ENCODE results near the gene PGA4. TPM values are rescaled to one million over a fixed set of nuclear protein-coding genes. Genes with fewer than 3 reads are reported as not detected.
"Not testable (repeated sequence)": the region's sequence is repeated elsewhere in the genome, so short reads cannot be mapped to it uniquely, and the experiment has no call there.

Gene PGA4
- total RNA-seq, 4 donors from 2014 or later = 1.6 to 25.4 TPM; not detected in 2

DNA sequence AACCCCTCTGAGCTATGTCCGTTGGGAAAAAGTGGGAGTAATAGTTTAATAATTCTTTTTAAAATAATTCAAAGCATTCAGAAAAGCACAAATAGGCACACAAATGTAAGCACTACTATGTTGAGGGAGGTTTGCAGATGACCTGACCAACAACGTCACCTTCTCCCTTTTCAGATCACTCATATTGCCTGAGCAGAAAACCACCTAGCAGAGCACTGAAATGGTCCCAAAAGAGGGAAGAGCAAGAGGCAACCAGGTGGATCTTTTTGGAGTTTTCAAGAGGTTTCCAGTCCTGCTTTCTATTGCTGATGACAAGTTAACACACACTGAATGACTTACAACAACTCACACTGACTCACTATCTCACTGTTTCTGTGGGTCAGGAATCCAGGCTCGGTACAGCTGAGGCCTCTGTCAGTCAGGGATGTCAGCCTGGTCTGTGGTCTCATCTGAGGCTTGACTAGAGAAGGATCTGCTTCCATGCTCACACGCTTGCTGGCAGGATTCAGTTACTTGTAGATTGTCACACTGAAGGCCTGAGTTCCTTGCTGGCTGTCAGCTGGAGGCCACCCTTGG is 23.1 kb upstream of the PGA4 start:
- no peak for TF ChIP-seq EP300 (IDR thresholded peaks at IDR 0.05; ENCODE audit: low read depth)
- no peak for TF ChIP-seq POLR2AphosphoS5 (IDR thresholded peaks at IDR 0.05)
- TF ChIP-seq, protein P1, sequence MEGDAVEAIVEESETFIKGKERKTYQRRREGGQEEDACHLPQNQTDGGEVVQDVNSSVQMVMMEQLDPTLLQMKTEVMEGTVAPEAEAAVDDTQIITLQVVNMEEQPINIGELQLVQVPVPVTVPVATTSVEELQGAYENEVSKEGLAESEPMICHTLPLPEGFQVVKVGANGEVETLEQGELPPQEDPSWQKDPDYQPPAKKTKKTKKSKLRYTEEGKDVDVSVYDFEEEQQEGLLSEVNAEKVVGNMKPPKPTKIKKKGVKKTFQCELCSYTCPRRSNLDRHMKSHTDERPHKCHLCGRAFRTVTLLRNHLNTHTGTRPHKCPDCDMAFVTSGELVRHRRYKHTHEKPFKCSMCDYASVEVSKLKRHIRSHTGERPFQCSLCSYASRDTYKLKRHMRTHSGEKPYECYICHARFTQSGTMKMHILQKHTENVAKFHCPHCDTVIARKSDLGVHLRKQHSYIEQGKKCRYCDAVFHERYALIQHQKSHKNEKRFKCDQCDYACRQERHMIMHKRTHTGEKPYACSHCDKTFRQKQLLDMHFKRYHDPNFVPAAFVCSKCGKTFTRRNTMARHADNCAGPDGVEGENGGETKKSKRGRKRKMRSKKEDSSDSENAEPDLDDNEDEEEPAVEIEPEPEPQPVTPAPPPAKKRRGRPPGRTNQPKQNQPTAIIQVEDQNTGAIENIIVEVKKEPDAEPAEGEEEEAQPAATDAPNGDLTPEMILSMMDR (IDR thresholded peaks at IDR 0.05) = no peak
- TF ChIP-seq POLR2A (IDR thresholded peaks at IDR 0.05) = no peak
- Histone ChIP-seq H3K4me3 (no peak overlapping the region), H3K4me1 (no peaks in the 10 kb centered on the region), H3K9me3 (peaks cover 0 to 3% of the 10 kb centered on the region in 2 donors), H3K27ac (no peak overlapping the region), H3K36me3 (no peaks in the 10 kb centered on the region), H3K27me3 (peaks cover 7% of the 10 kb centered on the region)
- DNase-seq = no peak
- in situ Hi-C loops (cut with MboI; ENCODE audit: low pct_ligation_motif_present in 1 of 4, low pct_unique_long_range_greater_than_20kb in 1 of 4, low sequenced_read_pairs in 3 of 4) = loop anchor here in 1 of 4 donors (25.0 kb wide), 1 partner anchor 362 kb away; the partner anchor contains the start of gene CCDC86
- intact Hi-C loops (cut with DNase I; ENCODE audit: low total_unique reads) = no loop called here
- 63 to 86% methylated on average over 1 to 4 of the region's 4 CpGs for WGBS, 2 donors (ENCODE audit: low coverage in 1 of 2)

GRCh38 chr11:61201476-61201875 is 20.7 kb upstream of the PGA4 start:
- peaks cover 0 to 3% of the 10 kb centered on the region in 2 donors for H3K9me3 ChIP-seq
- no peaks in the 10 kb centered on the region for H3K4me1 ChIP-seq
- intact Hi-C loops (cut with DNase I; ENCODE audit: low total_unique reads) = no loop called here
- DNase-seq = no peak
- TF ChIP-seq POLR2A (IDR thresholded peaks at IDR 0.05) (no peak), EP300 (IDR thresholded peaks at IDR 0.05; ENCODE audit: low read depth) (no peak), POLR2AphosphoS5 (IDR thresholded peaks at IDR 0.05) (no peak)
- TF ChIP-seq, protein P1 (IDR thresholded peaks at IDR 0.05) = no peak
- H3K4me3 ChIP-seq = no peak overlapping the region
- H3K36me3 ChIP-seq = no peaks in the 10 kb centered on the region
- in situ Hi-C loops (cut with MboI; ENCODE audit: low pct_ligation_motif_present in 1 of 4, low pct_unique_long_range_greater_than_20kb in 1 of 4, low sequenced_read_pairs in 3 of 4) = no loop called here
- WGBS, 2 donors (ENCODE audit: low coverage in 1 of 2) = 60 to 87% methylated on average over 1 to 12 of the region's 14 CpGs
- no peak overlapping the region for H3K27ac ChIP-seq
- peaks cover 4% of the 10 kb centered on the region for H3K27me3 ChIP-seq

GRCh38 chr11:61202950-61203746 is 19.0 kb upstream of the PGA4 start, which contains the start of gene PGA3:
PGA3 (plus strand) TSS chr11:61203515; CDS start chr11:61203565, 50 bp downstream.
- intact Hi-C loops (cut with DNase I; ENCODE audit: low total_unique reads); H3K4me1 ChIP-seq; H3K27ac ChIP-seq; H3K9me3 ChIP-seq; in situ Hi-C loops (cut with MboI; ENCODE audit: low pct_ligation_motif_present in 1 of 4, low pct_unique_long_range_greater_than_20kb in 1 of 4, low sequenced_read_pairs in 3 of 4); H3K4me3 ChIP-seq; H3K36me3 ChIP-seq; DNase-seq; H3K27me3 ChIP-seq: not testable (repeated sequence)
- 66 to 76% methylated on average over 7 to 13 of the region's 18 CpGs for whole genome bisulfite sequencing, 2 donors (ENCODE audit: low coverage in 1 of 2)

DNA sequence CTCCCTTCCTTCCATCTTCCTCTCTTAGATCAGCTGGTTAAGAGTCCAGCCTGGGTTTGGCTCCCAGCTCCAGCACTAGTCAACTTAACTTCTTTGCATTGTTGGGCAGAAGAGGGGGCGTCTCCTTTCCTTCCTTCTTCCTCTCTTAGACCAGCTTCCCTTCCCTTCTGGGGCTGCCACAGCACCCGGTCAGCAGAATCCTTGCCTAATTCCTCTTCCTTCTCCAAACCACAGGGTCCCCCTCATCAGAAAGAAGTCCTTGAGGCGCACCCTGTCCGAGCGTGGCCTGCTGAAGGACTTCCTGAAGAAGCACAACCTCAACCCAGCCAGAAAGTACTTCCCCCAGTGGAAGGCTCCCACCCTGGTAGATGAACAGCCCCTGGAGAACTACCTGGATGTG is 18.3 kb upstream of the PGA4 start:
- H3K4me3 ChIP-seq; intact Hi-C loops (cut with DNase I; ENCODE audit: low total_unique reads); H3K9me3 ChIP-seq; H3K27ac ChIP-seq; H3K4me1 ChIP-seq; H3K36me3 ChIP-seq; in situ Hi-C loops (cut with MboI; ENCODE audit: low pct_ligation_motif_present in 1 of 4, low pct_unique_long_range_greater_than_20kb in 1 of 4, low sequenced_read_pairs in 3 of 4); H3K27me3 ChIP-seq; DNase-seq: not testable (repeated sequence)
- WGBS, 2 donors (ENCODE audit: low coverage in 1 of 2) = no CpG with 5 or more reads among the region's 5 CpGs

DNA sequence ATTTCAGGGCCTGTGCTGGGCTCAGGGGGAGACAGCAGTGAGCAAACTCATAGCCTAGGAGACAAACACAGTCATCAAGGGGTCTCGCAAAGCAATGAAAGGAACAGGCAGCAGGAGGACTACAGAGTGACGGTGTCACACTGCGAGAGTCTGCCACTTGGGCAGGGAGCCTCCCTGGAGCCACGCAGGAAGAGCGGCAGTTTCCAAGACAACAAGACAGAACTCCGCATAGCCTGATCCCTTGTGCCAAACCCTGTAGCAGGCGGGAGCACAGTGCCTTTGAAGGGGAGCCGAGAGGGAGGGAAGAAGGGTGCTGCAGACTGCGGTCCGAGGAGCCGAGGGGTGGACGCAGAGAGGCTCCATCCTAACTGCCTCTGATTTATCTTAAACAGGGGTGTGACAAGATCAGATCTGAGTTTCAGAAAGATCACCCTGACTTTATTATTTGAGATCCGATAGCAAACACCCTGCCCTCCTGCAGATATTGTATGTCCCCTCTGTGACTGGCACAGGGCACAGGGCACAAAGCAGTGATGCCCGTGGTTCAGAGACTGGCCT is 17.6 kb upstream of the PGA4 start:
- in situ Hi-C loops (cut with MboI; ENCODE audit: low pct_ligation_motif_present in 1 of 4, low pct_unique_long_range_greater_than_20kb in 1 of 4, low sequenced_read_pairs in 3 of 4); H3K36me3 ChIP-seq; H3K4me1 ChIP-seq; H3K27me3 ChIP-seq; intact Hi-C loops (cut with DNase I; ENCODE audit: low total_unique reads); H3K4me3 ChIP-seq; DNase-seq; H3K9me3 ChIP-seq; H3K27ac ChIP-seq: not testable (repeated sequence)
- 70 to 83% methylated on average over 5 to 14 of the region's 14 CpGs for WGBS, 2 donors (ENCODE audit: low coverage in 1 of 2)

GRCh38 chr11:61207636-61208310 is 14.4 kb upstream of the PGA4 start:
- H3K27me3 ChIP-seq; in situ Hi-C loops (cut with MboI; ENCODE audit: low pct_ligation_motif_present in 1 of 4, low pct_unique_long_range_greater_than_20kb in 1 of 4, low sequenced_read_pairs in 3 of 4); intact Hi-C loops (cut with DNase I; ENCODE audit: low total_unique reads); H3K4me3 ChIP-seq; H3K36me3 ChIP-seq; H3K27ac ChIP-seq; H3K4me1 ChIP-seq; H3K9me3 ChIP-seq; DNase-seq: not testable (repeated sequence)
- WGBS, 2 donors (ENCODE audit: low coverage in 1 of 2) = no CpG with 5 or more reads among the region's 9 CpGs

GRCh38 chr11:61210629-61211028 is 11.5 kb upstream of the PGA4 start:
- whole genome bisulfite sequencing, 2 donors (ENCODE audit: low coverage in 1 of 2) = no CpG with 5 or more reads among the region's 6 CpGs
- H3K4me3 ChIP-seq; H3K4me1 ChIP-seq; H3K9me3 ChIP-seq; intact Hi-C loops (cut with DNase I; ENCODE audit: low total_unique reads); DNase-seq; H3K36me3 ChIP-seq; in situ Hi-C loops (cut with MboI; ENCODE audit: low pct_ligation_motif_present in 1 of 4, low pct_unique_long_range_greater_than_20kb in 1 of 4, low sequenced_read_pairs in 3 of 4); H3K27ac ChIP-seq; H3K27me3 ChIP-seq: not testable (repeated sequence)

DNA sequence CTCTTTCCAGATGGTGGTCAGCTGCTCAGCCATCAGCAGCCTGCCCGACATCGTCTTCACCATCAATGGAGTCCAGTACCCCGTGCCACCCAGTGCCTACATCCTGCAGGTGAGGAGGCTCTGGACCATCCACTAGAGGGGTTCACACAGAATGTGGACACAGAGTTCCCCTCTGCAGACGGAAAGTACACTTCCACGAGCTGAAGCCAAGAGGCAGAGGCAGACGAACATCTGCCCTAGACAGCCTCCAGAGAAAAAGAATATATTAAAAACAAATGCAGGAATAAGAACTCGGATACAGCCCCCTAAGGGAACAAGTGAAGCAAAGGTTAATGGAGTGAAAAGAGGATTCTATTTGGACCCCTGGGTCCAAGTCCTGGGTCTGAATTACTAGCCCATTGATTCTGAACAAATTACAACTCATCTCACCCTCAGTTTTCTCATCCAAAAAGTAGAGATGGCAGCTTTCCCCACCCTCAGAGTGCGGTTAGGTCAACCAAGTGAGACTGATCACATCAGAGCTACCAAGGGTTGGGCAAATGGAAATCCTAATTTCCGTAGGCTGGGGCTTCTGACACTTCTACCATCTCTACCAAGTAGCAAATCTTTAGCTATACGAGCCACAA is 10.7 kb upstream of the PGA4 start:
- H3K4me1 ChIP-seq; DNase-seq; H3K4me3 ChIP-seq; H3K27me3 ChIP-seq; H3K36me3 ChIP-seq; H3K27ac ChIP-seq; in situ Hi-C loops (cut with MboI; ENCODE audit: low pct_ligation_motif_present in 1 of 4, low pct_unique_long_range_greater_than_20kb in 1 of 4, low sequenced_read_pairs in 3 of 4); intact Hi-C loops (cut with DNase I; ENCODE audit: low total_unique reads); H3K9me3 ChIP-seq: not testable (repeated sequence)
- WGBS, 2 donors (ENCODE audit: low coverage in 1 of 2) = 69 to 71% methylated on average over 6 of the region's 10 CpGs

All from transverse colon (tissue), 4 donors.